Fibroblast of villous mesenchyme (primary cell): Measurements from ENCODE around the gene CD226. TPM values are rescaled to one million over a fixed set of nuclear protein-coding genes. Genes with fewer than 3 reads are reported as not detected.

Source experiments
- DNase-seq: peaks from one replicate; pipeline ENCODE4 v3.0.0-alpha.2; 2010; ENCODE audit warnings: low read depth
- H3K4me3 ChIP-seq: 2 replicates; pipeline ENCODE4 v1.5.1; 2011; ENCODE audit warnings: low read depth, mild to moderate bottlenecking, low read length
- CTCF ChIP-seq: IDR thresholded peaks from 2 replicates; pipeline ENCODE4 v1.5.1; 2012; ENCODE audit warnings: low read depth, mild to moderate bottlenecking, low read length; ENCODE audit not compliant: insufficient read depth
- total RNA-seq: library from RNA; depleted of rRNA; stranded (reverse); fragments of >200 nt; gene quantifications from 2 replicates; pipeline ENCODE4 v1.2.3, GENCODE V29; 2012

The CD226 gene
- total RNA-seq, 1 donor: 2.6 TPM

- no peak overlapping the region for H3K4me3 ChIP-seq
- DNase-seq: no peak
- no peak for TF ChIP-seq CTCF
Measured at GRCh38 chr18:69830189-69830588, 117.5 kb downstream of the CD226 start.

GRCh38 chr18:69820538-69820937 lies 127.1 kb downstream of the CD226 start:
- TF ChIP-seq CTCF: no peak
- H3K4me3 ChIP-seq: no peak overlapping the region
- DNase-seq: no peak

- no peak overlapping the region for H3K4me3 ChIP-seq
- TF ChIP-seq CTCF: no peak
- no peak for DNase-seq
Measured at GRCh38 chr18:69819460-69819859, 128.2 kb downstream of the CD226 start.

- peak; percentile 57 for DNase-seq
- no peak overlapping the region for H3K4me3 ChIP-seq
- no peak for TF ChIP-seq CTCF
Measured at GRCh38 chr18:69817335-69817940, 130.2 kb downstream of the CD226 start.

GRCh38 chr18:69814861-69815385 lies 132.8 kb downstream of the CD226 start:
- TF ChIP-seq CTCF: no peak
- no peak for DNase-seq

GRCh38 chr18:69813559-69813958 lies 134.1 kb downstream of the CD226 start:
- no peak overlapping the region for H3K4me3 ChIP-seq
- TF ChIP-seq CTCF: no peak
- DNase-seq: no peak

More at GRCh38 chr18:69814861-69815385, 132.8 kb downstream of the CD226 start:
- H3K4me3 ChIP-seq: no peak overlapping the region

- DNase-seq: no peak
- no peak overlapping the region for H3K4me3 ChIP-seq
- no peak for TF ChIP-seq CTCF
Measured at GRCh38 chr18:69808399-69808798, 139.3 kb downstream of the CD226 start.
